Myocyte (in vitro differentiated cells): Measurements from ENCODE around the gene ASTN2. TPM values are rescaled to one million over a fixed set of nuclear protein-coding genes. Genes with fewer than 3 reads are reported as not detected.

ENCODE experiments used
- DNase-seq: peaks from one replicate; pipeline ENCODE4 v3.0.0-alpha.2; 2012; ENCODE audit warnings: low read depth
- total RNA-seq: library from RNA; depleted of rRNA; stranded (reverse); fragments of >200 nt; gene quantifications from 2 replicates; pipeline ENCODE4 v1.2.3, GENCODE V29; 2014

ASTN2 gene
- total RNA-seq, 1 donor from 2014 or later, result 25.3 TPM

GRCh38 chr9:116646661-116647514, 768.0 kb downstream of the ASTN2 start:
- peak; percentile 51 for DNase-seq

GRCh38 chr9:116644091-116644688, 770.7 kb downstream of the ASTN2 start:
- peak; percentile 49 for DNase-seq

- no peak for DNase-seq
These were observed 771.2 kb downstream of the ASTN2 start for GRCh38 chr9:116643691-116644090.

GRCh38 chr9:116641292-116642059, 773.4 kb downstream of the ASTN2 start:
- DNase-seq, result no peak

GRCh38 chr9:116639251-116639741, 775.6 kb downstream of the ASTN2 start:
- no peak for DNase-seq

- no peak for DNase-seq
These were observed 778.9 kb downstream of the ASTN2 start for GRCh38 chr9:116635908-116636307.

- DNase-seq, result no peak
These were observed 781.6 kb downstream of the ASTN2 start for GRCh38 chr9:116632990-116633838.

- no peak for DNase-seq
These were observed 785.2 kb downstream of the ASTN2 start for GRCh38 chr9:116629634-116630033.

GRCh38 chr9:116628716-116629115, 786.1 kb downstream of the ASTN2 start:
- no peak for DNase-seq

GRCh38 chr9:116627433-116627832, 787.4 kb downstream of the ASTN2 start:
- DNase-seq, result no peak

- no peak for DNase-seq
These were observed 788.1 kb downstream of the ASTN2 start for GRCh38 chr9:116626762-116627161.

GRCh38 chr9:116623715-116624114, 791.1 kb downstream of the ASTN2 start:
- DNase-seq, result no peak

GRCh38 chr9:116617389-116617788, 797.5 kb downstream of the ASTN2 start:
- no peak for DNase-seq

- no peak for DNase-seq
These were observed 798.4 kb downstream of the ASTN2 start for GRCh38 chr9:116616304-116616914.

- no peak for DNase-seq
These were observed 806.8 kb downstream of the ASTN2 start for GRCh38 chr9:116608064-116608463.

- DNase-seq, result no peak
These were observed 808.9 kb downstream of the ASTN2 start for GRCh38 chr9:116605904-116606341.

- no peak for DNase-seq
These were observed 809.8 kb downstream of the ASTN2 start for GRCh38 chr9:116605060-116605459.

- DNase-seq, result no peak
These were observed 810.6 kb downstream of the ASTN2 start for GRCh38 chr9:116604251-116604650.

GRCh38 chr9:116599342-116599884, 815.4 kb downstream of the ASTN2 start:
- DNase-seq, result no peak

- no peak for DNase-seq
These were observed 818.2 kb downstream of the ASTN2 start for GRCh38 chr9:116596646-116597045.
